ENCODE measurements around the gene ACSM4.
"Not testable (repeated sequence)": the region's sequence is repeated elsewhere in the genome, so short reads cannot be mapped to it uniquely, and the experiment has no call there.

The ACSM4 gene

DNA sequence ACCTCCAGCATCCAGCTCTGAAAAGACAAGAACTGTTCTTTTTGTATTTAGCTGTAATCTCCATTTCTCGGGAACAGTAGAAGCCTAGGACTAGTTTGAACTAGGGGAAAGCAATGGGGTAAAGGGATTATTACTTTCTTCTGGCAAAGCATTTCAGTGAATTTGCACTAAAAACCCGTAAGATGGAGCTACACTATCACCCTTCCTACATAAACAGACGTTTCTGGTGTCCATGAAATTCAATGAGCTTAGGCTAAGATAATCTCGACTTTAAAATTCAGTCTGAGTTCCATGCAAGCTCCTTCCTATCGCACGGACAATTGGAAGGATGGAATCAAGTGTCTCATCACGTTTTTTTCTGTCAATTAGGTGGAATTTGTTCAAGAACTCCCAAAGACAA is 24.0 kb downstream of the ACSM4 start:
- 86 to 94% methylated on average over 5 to 6 of the region's 7 CpGs for WGBS, 2 experiments (ENCODE audit: insufficient coverage in 2 of 2)
- peaks cover 10% of the 10 kb centered on the region for H3K9me3 ChIP-seq (ENCODE audit: control insufficient read depth, low read length)
- no peaks in the 10 kb centered on the region for H3K36me3 ChIP-seq (ENCODE audit: control insufficient read depth, insufficient read depth, low read length)
- H3K4me3 ChIP-seq (ENCODE audit: extremely low read depth, insufficient read depth, low read length, poor library complexity, severe bottlenecking), result no peak overlapping the region
- no peaks in the 10 kb centered on the region for H3K4me1 ChIP-seq (ENCODE audit: control insufficient read depth, insufficient read depth, low read length, poor library complexity, severe bottlenecking)
- no peak overlapping the region for H3K27ac ChIP-seq (ENCODE audit: low read depth, low read length, severe bottlenecking)

DNA sequence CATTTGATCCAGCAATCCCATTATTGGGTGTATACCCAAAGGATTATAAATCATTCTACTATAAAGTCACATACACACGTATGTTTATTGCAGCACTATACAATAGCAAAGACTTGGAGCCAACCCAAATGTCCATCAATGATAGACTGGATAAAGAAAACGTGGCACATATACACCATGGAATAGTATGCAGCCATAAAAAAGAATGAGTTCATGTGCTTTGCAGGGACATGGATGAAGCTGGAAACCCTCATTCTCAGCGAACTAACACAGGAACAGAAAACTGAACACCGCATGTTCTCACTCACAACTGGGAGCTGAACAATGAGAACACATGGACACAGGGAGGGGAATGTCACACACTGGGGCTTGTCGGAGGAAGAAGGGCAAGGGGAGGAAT is 33.9 kb downstream of the ACSM4 start:
- not testable (repeated sequence) for H3K4me3 ChIP-seq (ENCODE audit: extremely low read depth, insufficient read depth, low read length, poor library complexity, severe bottlenecking); H3K36me3 ChIP-seq (ENCODE audit: control insufficient read depth, insufficient read depth, low read length); H3K27ac ChIP-seq (ENCODE audit: low read depth, low read length, severe bottlenecking); H3K9me3 ChIP-seq (ENCODE audit: control insufficient read depth, low read length); H3K4me1 ChIP-seq (ENCODE audit: control insufficient read depth, insufficient read depth, low read length, poor library complexity, severe bottlenecking)
- 82 to 92% methylated on average over 2 to 5 of the region's 5 CpGs for WGBS, 2 experiments (ENCODE audit: insufficient coverage in 2 of 2)

DNA sequence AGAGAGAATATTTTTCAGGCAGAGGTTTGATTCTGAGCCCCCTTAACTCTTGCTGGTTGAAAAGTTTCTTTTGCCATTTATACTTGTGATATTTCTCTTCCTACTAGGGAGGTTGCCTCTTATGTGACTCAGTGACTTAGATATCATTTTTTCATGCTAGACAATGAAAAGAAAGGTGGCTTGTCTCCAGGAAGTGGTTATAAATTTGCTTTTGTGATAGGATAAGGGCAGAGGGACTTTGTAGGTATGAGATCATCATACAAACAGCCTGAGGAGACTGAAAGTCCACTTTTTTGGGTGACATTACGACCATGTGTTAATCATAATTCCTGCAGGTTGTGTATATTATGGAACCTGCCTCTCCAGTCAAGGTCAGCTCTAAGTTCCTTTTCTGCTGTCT is 35.8 kb downstream of the ACSM4 start:
- Histone ChIP-seq H3K4me1 (ENCODE audit: control insufficient read depth, insufficient read depth, low read length, poor library complexity, severe bottlenecking) (no peaks in the 10 kb centered on the region), H3K4me3 (ENCODE audit: extremely low read depth, insufficient read depth, low read length, poor library complexity, severe bottlenecking) (no peak overlapping the region), H3K27ac (ENCODE audit: low read depth, low read length, severe bottlenecking) (no peak overlapping the region), H3K9me3 (ENCODE audit: control insufficient read depth, low read length) (peaks cover 3% of the 10 kb centered on the region), H3K36me3 (ENCODE audit: control insufficient read depth, insufficient read depth, low read length) (no peaks in the 10 kb centered on the region)
- no CpG with 5 or more reads among the region's 1 CpG for WGBS, 2 experiments (ENCODE audit: insufficient coverage in 2 of 2)

DNA sequence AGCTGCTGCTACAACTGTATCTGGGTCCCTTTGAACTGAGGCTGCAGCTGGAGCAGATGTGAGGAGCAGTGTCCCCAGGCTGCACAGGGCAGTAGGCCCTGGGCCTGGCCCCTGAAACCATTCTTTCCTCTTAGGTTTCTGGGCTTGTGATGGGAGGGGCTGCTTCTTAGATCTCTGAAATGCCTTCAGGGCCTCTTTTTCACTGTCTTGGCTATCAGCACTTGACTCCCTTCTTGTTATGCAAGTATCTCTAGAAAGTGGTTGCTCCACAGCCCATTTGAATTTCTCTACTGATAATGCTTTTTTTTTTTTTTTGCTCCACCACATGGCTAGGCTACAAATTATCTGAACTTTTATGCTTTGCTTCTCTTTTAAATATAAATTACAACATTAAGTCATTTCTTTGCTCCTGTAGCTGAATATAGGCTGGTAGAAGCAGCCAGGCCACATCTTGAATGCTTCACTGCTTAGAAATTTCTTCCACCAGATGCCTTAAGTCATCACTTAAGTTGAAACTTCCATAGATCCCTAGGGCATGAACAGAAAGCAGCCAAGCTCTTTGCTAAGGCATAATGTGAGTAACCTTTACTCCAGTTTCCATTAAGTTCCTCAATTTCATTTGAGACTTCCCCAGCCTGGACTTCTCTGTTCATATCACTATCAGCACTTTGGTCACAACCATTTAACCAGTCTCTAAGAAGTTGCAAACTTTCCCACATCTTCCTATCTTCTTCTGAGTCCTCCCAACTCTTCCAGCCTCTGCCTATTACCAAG is 41.1 kb downstream of the ACSM4 start:
- peaks cover 3% of the 10 kb centered on the region for H3K9me3 ChIP-seq (ENCODE audit: control insufficient read depth, low read length)
- no peaks in the 10 kb centered on the region for H3K4me1 ChIP-seq (ENCODE audit: control insufficient read depth, insufficient read depth, low read length, poor library complexity, severe bottlenecking)
- no peak overlapping the region for H3K27ac ChIP-seq (ENCODE audit: low read depth, low read length, severe bottlenecking)
- no peaks in the 10 kb centered on the region for H3K36me3 ChIP-seq (ENCODE audit: control insufficient read depth, insufficient read depth, low read length)
- no peak overlapping the region for H3K4me3 ChIP-seq (ENCODE audit: extremely low read depth, insufficient read depth, low read length, poor library complexity, severe bottlenecking)

DNA sequence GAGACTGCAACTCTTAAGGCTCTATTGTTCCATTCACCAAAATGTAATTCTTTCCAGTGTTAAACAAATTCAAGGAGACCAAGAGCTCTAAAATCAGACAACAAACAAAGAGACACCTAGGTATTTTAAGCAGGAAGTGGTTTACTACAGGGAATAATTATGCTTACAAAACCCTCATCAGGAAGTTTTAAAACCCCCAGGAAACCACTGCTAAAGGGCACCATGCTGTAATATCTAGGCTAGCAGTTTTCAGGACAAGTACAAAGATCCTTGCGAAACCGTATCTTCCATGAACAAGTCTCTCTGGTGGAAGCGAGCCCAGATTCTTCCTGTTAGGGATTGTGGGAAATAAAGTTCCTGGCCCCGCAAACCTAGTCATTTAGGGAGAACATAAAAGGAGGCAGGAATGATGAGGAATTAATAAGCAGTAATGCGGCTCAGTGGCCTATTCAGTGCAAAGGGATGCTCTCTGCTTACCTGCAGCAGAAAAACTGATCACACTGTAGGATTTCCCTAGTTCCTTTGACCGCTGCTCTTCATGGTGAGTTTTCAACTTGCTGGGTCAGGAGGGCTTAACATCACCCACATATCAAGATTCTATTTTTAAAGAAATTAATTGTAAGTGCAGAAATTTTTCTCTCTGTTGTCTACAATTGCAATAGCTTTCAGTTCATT is 42.8 kb downstream of the ACSM4 start:
- 98% methylated on average over 4 to 5 of the region's 6 CpGs for WGBS, 2 experiments (ENCODE audit: insufficient coverage in 2 of 2)

DNA sequence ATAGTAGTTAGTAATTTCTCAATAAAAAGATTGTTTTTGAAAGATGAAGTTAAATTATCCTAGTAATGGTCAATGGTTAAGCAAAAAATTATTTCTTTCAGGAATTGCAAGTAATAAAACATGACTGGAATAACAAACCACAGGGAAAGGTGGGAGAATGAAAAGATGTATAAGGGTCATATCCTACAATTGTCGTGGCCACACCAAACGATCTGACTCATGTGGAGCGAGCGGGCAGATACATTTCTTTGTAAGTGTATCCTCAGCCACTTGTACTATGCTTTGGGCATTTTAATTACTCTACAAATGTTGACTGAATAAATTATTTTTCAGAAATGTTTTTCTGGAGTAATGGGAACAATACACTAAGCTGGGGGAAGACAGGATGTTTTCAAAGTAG is 45.5 kb downstream of the ACSM4 start:
- no peaks in the 10 kb centered on the region for H3K4me1 ChIP-seq (ENCODE audit: control insufficient read depth, insufficient read depth, low read length, poor library complexity, severe bottlenecking)
- H3K36me3 ChIP-seq (ENCODE audit: control insufficient read depth, insufficient read depth, low read length), result no peaks in the 10 kb centered on the region
- H3K27ac ChIP-seq (ENCODE audit: low read depth, low read length, severe bottlenecking), result no peak overlapping the region
- no peak overlapping the region for H3K4me3 ChIP-seq (ENCODE audit: extremely low read depth, insufficient read depth, low read length, poor library complexity, severe bottlenecking)
- no peaks in the 10 kb centered on the region for H3K9me3 ChIP-seq (ENCODE audit: control insufficient read depth, low read length)
- WGBS, 2 experiments (ENCODE audit: insufficient coverage in 2 of 2), result 88% methylated on average over 4 of the region's 4 CpGs; no CpG with 5 or more reads in 1 of the 2 experiments

More for the DNA sequence above, 42.8 kb downstream of the ACSM4 start:
- Histone ChIP-seq H3K4me1 (ENCODE audit: control insufficient read depth, insufficient read depth, low read length, poor library complexity, severe bottlenecking) (no peaks in the 10 kb centered on the region), H3K9me3 (ENCODE audit: control insufficient read depth, low read length) (peaks cover 3% of the 10 kb centered on the region), H3K27ac (ENCODE audit: low read depth, low read length, severe bottlenecking) (no peak overlapping the region), H3K36me3 (ENCODE audit: control insufficient read depth, insufficient read depth, low read length) (no peaks in the 10 kb centered on the region), H3K4me3 (ENCODE audit: extremely low read depth, insufficient read depth, low read length, poor library complexity, severe bottlenecking) (no peak overlapping the region)

DNA sequence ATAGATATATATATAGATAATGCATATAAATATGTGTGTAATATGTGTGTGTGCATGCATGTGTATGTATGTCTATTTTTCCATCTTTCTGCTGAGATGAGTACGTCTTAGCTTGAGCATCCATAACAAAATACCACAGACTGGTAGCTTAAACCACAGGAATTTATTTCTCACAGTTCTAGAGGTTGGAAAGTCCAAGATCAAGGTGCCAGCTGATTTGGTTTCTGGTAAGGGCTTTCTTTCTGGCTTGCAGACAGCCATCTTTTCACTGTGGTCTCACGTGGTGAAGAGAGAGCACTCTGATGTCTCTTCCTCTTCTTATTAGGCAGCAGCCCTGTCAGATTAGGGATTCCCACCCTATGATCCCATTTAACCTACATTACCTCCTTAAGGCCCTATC is 47.3 kb downstream of the ACSM4 start:
- Histone ChIP-seq H3K4me3 (ENCODE audit: extremely low read depth, insufficient read depth, low read length, poor library complexity, severe bottlenecking) (no peak overlapping the region), H3K4me1 (ENCODE audit: control insufficient read depth, insufficient read depth, low read length, poor library complexity, severe bottlenecking) (no peaks in the 10 kb centered on the region), H3K27ac (ENCODE audit: low read depth, low read length, severe bottlenecking) (no peak overlapping the region), H3K36me3 (ENCODE audit: control insufficient read depth, insufficient read depth, low read length) (no peaks in the 10 kb centered on the region), H3K9me3 (ENCODE audit: control insufficient read depth, low read length) (no peaks in the 10 kb centered on the region)
- WGBS, 2 experiments (ENCODE audit: insufficient coverage in 2 of 2), result 83% methylated on average over 1 of the region's 2 CpGs; no CpG with 5 or more reads in 1 of the 2 experiments

DNA sequence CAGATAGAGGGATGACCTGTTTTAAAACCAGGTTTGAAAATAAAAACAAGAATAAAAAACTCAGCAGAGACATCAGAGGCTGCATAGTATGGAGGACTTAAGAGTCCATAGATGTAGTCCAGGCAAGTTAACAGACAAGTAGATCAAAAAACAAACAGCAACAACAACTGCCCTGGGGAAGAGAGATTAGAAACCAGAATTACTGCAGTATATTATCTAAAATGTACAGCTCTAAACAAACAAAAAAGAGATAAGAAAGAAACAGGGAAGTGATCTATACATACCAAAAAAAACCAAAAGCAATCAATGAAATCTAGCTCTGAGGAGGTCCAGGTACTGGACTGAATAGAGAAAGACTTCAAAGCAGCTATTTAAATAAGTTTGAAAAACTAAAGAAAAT is 48.8 kb downstream of the ACSM4 start:
- Histone ChIP-seq H3K4me3 (ENCODE audit: extremely low read depth, insufficient read depth, low read length, poor library complexity, severe bottlenecking) (no peak overlapping the region), H3K4me1 (ENCODE audit: control insufficient read depth, insufficient read depth, low read length, poor library complexity, severe bottlenecking) (no peaks in the 10 kb centered on the region), H3K36me3 (ENCODE audit: control insufficient read depth, insufficient read depth, low read length) (no peaks in the 10 kb centered on the region), H3K9me3 (ENCODE audit: control insufficient read depth, low read length) (no peaks in the 10 kb centered on the region), H3K27ac (ENCODE audit: low read depth, low read length, severe bottlenecking) (no peak overlapping the region)

DNA sequence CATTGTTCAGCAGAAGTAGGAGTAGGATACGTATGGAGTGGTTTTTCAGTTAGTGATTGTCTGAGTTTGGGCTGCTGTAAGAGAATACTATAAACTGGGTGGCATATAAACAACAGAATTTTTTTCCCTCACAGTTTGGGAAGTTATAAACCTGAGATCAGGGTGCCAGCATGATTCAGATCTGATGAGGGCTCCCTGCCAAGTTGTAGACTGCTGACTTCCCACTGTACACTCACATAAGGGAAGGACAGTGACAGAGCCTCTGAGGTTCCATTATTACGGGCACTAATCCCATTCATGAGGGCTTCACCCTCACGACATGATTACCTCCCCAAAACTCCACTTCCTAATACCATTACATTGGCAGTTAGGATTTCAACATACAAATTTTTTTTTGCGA is 50.7 kb downstream of the ACSM4 start:
- WGBS, 2 experiments (ENCODE audit: insufficient coverage in 2 of 2), result 93% methylated on average over 3 of the region's 4 CpGs; no CpG with 5 or more reads in 1 of the 2 experiments
- H3K9me3 ChIP-seq (ENCODE audit: control insufficient read depth, low read length), result no peaks in the 10 kb centered on the region
- no peaks in the 10 kb centered on the region for H3K36me3 ChIP-seq (ENCODE audit: control insufficient read depth, insufficient read depth, low read length)
- no peaks in the 10 kb centered on the region for H3K4me1 ChIP-seq (ENCODE audit: control insufficient read depth, insufficient read depth, low read length, poor library complexity, severe bottlenecking)
- no peak overlapping the region for H3K27ac ChIP-seq (ENCODE audit: low read depth, low read length, severe bottlenecking)
- H3K4me3 ChIP-seq (ENCODE audit: extremely low read depth, insufficient read depth, low read length, poor library complexity, severe bottlenecking), result no peak overlapping the region

DNA sequence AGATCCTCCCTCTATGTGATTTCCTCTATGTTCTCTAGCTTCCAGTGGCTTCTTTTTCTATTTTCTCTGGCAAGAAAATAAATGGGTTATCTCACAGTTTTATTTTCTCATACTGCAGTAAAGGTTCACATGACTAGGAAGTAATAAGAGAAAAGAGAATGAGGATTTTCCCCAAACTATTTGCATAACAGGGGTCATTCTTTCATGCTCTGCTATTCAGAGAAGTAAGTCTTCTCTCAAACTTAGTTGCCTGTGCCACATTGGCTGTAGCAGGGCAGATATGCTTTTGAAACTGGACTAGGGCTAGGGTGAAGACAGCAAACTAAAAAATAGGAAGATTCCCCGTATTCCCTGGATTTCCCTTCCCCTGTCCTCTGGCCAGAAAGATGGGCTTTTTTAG is 57.4 kb downstream of the ACSM4 start:
- Histone ChIP-seq H3K9me3 (ENCODE audit: control insufficient read depth, low read length) (no peaks in the 10 kb centered on the region), H3K27ac (ENCODE audit: low read depth, low read length, severe bottlenecking) (no peak overlapping the region), H3K4me1 (ENCODE audit: control insufficient read depth, insufficient read depth, low read length, poor library complexity, severe bottlenecking) (no peaks in the 10 kb centered on the region), H3K4me3 (ENCODE audit: extremely low read depth, insufficient read depth, low read length, poor library complexity, severe bottlenecking) (no peak overlapping the region), H3K36me3 (ENCODE audit: control insufficient read depth, insufficient read depth, low read length) (no peaks in the 10 kb centered on the region)
- WGBS, 2 experiments (ENCODE audit: insufficient coverage in 2 of 2), result 75% methylated on average over 1 of the region's 1 CpG; no CpG with 5 or more reads in 1 of the 2 experiments

DNA sequence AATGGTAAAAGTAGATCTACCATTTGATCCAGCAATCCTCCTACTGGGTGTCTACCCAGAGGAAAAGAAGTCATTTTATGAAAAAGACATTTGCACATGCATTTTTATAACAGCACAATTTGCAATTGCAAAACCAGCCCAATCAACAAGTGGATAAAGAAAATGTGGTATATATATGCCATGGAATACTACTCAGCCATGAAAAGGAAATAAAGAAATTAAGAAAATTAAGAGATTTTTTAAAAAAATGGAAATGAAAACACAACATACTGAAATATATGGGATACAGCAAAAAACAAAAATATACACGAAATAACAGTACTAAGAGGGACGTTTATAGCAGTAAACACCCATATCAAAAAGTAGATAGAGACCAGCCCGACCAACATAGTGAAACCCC is 58.9 kb downstream of the ACSM4 start:
- no peak overlapping the region for H3K27ac ChIP-seq (ENCODE audit: low read depth, low read length, severe bottlenecking)
- no peaks in the 10 kb centered on the region for H3K36me3 ChIP-seq (ENCODE audit: control insufficient read depth, insufficient read depth, low read length)
- no peaks in the 10 kb centered on the region for H3K4me1 ChIP-seq (ENCODE audit: control insufficient read depth, insufficient read depth, low read length, poor library complexity, severe bottlenecking)
- no peaks in the 10 kb centered on the region for H3K9me3 ChIP-seq (ENCODE audit: control insufficient read depth, low read length)
- 80% methylated on average over 1 of the region's 3 CpGs; no CpG with 5 or more reads in 1 of the 2 experiments for WGBS, 2 experiments (ENCODE audit: insufficient coverage in 2 of 2)
- no peak overlapping the region for H3K4me3 ChIP-seq (ENCODE audit: extremely low read depth, insufficient read depth, low read length, poor library complexity, severe bottlenecking)
